ENCODE measurements around the gene CCDC47.

DNA sequence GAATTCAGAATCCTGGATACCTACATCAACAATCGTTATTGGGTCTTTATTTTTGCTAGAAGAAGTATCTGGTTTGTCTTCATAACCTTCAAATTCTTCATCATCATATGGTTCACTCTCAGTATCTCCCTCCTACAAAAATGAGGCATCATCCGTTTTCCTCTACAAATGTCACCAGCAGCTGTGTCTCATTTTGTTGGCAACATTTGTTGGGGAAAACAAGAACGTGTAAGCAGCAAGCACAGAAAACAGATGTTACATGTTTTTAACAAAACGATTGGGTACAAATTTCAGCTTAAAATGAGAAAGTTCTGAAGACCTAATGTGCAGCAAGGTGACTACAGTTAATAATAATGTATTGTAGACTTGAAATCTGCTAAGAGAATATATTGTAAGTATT, 8.7 kb downstream of the CCDC47 start:
- TF ChIP-seq, protein P1, sequence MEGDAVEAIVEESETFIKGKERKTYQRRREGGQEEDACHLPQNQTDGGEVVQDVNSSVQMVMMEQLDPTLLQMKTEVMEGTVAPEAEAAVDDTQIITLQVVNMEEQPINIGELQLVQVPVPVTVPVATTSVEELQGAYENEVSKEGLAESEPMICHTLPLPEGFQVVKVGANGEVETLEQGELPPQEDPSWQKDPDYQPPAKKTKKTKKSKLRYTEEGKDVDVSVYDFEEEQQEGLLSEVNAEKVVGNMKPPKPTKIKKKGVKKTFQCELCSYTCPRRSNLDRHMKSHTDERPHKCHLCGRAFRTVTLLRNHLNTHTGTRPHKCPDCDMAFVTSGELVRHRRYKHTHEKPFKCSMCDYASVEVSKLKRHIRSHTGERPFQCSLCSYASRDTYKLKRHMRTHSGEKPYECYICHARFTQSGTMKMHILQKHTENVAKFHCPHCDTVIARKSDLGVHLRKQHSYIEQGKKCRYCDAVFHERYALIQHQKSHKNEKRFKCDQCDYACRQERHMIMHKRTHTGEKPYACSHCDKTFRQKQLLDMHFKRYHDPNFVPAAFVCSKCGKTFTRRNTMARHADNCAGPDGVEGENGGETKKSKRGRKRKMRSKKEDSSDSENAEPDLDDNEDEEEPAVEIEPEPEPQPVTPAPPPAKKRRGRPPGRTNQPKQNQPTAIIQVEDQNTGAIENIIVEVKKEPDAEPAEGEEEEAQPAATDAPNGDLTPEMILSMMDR (IDR thresholded peaks at IDR 0.05 in 2 of 3, conservative IDR thresholded peaks at IDR 0.05 in 1 of 3; ENCODE audit: borderline replicate concordance in 1 of 3, insufficient read depth in 1 of 3, low read depth in 2 of 3, low read length in 2 of 3), result no peak
- TF ChIP-seq JUND (IDR thresholded peaks at IDR 0.05), result no peak
- TF ChIP-seq ZNF274 (IDR thresholded peaks at IDR 0.05; ENCODE audit: low read depth, low read length), result no peak
- TF ChIP-seq, protein P2, sequence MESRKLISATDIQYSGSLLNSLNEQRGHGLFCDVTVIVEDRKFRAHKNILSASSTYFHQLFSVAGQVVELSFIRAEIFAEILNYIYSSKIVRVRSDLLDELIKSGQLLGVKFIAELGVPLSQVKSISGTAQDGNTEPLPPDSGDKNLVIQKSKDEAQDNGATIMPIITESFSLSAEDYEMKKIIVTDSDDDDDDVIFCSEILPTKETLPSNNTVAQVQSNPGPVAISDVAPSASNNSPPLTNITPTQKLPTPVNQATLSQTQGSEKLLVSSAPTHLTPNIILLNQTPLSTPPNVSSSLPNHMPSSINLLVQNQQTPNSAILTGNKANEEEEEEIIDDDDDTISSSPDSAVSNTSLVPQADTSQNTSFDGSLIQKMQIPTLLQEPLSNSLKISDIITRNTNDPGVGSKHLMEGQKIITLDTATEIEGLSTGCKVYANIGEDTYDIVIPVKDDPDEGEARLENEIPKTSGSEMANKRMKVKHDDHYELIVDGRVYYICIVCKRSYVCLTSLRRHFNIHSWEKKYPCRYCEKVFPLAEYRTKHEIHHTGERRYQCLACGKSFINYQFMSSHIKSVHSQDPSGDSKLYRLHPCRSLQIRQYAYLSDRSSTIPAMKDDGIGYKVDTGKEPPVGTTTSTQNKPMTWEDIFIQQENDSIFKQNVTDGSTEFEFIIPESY (IDR thresholded peaks at IDR 0.05; ENCODE audit: extremely low read depth, insufficient replicate concordance, low read length), result no peak
